ENCODE results near the gene HPS4.

The HPS4 gene

GRCh38 chr22:26474682-26475081, 8.9 kb downstream of the HPS4 start:
- H3K4me3 ChIP-seq (ENCODE audit: control insufficient read depth in 1 of 7, extremely low read depth in 1 of 7, insufficient read depth in 4 of 7, low read depth in 2 of 7, low read length in 6 of 7) = no peak overlapping the region
- no peaks in the 10 kb centered on the region for H3K27me3 ChIP-seq (replicated peaks in 2 of 5; ENCODE audit: control insufficient read depth in 4 of 5, insufficient read depth in 5 of 5, low read length in 4 of 5)
- peaks cover 12 to 36% (median 29%) of the 10 kb centered on the region in 4 experiments for H3K4me1 ChIP-seq (ENCODE audit: control extremely low read depth in 1 of 4, control insufficient read depth in 4 of 4, insufficient read depth in 4 of 4, low read length in 3 of 4)
- no peak for DNase-seq
- no peak overlapping the region for H3K27ac ChIP-seq (ENCODE audit: insufficient read depth in 1 of 2, low read depth in 1 of 2, low read length in 2 of 2, poor library complexity in 1 of 2, severe bottlenecking in 2 of 2)
- CTCF ChIA-PET = interaction anchor here (1.3 to 2.1 kb wide), 2 partner anchors 9 to 13 kb away, joined by 3 to 7 read pairs; no protein-coding TSS in a partner anchor
- POLR2A ChIA-PET = no interaction called here
- no peaks in the 10 kb centered on the region for H3K9me3 ChIP-seq (ENCODE audit: control extremely low read depth in 1 of 5, control insufficient read depth in 4 of 5, insufficient read depth in 2 of 5, low read depth in 1 of 5, low read length in 4 of 5)
- H3K36me3 ChIP-seq (ENCODE audit: control insufficient read depth in 4 of 4, insufficient read depth in 4 of 4, low read length in 3 of 4) = peaks cover 19 to 68% (median 52%) of the 10 kb centered on the region in 4 experiments

GRCh38 chr22:26471522-26471921, 12.1 kb downstream of the HPS4 start:
- DNase-seq = no peak
- Histone ChIP-seq H3K4me3 (ENCODE audit: control insufficient read depth in 1 of 7, extremely low read depth in 1 of 7, insufficient read depth in 4 of 7, low read depth in 2 of 7, low read length in 6 of 7) (no peak overlapping the region), H3K9me3 (ENCODE audit: control extremely low read depth in 1 of 5, control insufficient read depth in 4 of 5, insufficient read depth in 2 of 5, low read depth in 1 of 5, low read length in 4 of 5) (no peaks in the 10 kb centered on the region), H3K27me3 (replicated peaks in 2 of 5; ENCODE audit: control insufficient read depth in 4 of 5, insufficient read depth in 5 of 5, low read length in 4 of 5) (no peaks in the 10 kb centered on the region), H3K27ac (ENCODE audit: insufficient read depth in 1 of 2, low read depth in 1 of 2, low read length in 2 of 2, poor library complexity in 1 of 2, severe bottlenecking in 2 of 2) (no peak overlapping the region), H3K4me1 (ENCODE audit: control extremely low read depth in 1 of 4, control insufficient read depth in 4 of 4, insufficient read depth in 4 of 4, low read length in 3 of 4) (peaks cover 0 to 7% (median 3%) of the 10 kb centered on the region in 4 experiments), H3K36me3 (ENCODE audit: control insufficient read depth in 4 of 4, insufficient read depth in 4 of 4, low read length in 3 of 4) (peaks cover 26 to 86% (median 69%) of the 10 kb centered on the region in 4 experiments)
- WGBS (ENCODE audit: insufficient coverage) = 100% methylated on average over 2 of the region's 5 CpGs
- ChIA-PET CTCF (interaction anchor here (0.6 to 2.1 kb wide), 2 partner anchors 11 to 45 kb away, joined by 3 to 16 read pairs; no protein-coding TSS in a partner anchor), POLR2A (no interaction called here)

GRCh38 chr22:26470807-26471206, 12.8 kb downstream of the HPS4 start:
- CTCF ChIA-PET = interaction anchor here (1.8 to 2.1 kb wide), 2 partner anchors 10 to 74 kb away, joined by 6 to 16 read pairs; no protein-coding TSS in a partner anchor
- peaks cover 0 to 6% (median 1%) of the 10 kb centered on the region in 4 experiments for H3K4me1 ChIP-seq (ENCODE audit: control extremely low read depth in 1 of 4, control insufficient read depth in 4 of 4, insufficient read depth in 4 of 4, low read length in 3 of 4)
- H3K27ac ChIP-seq (ENCODE audit: insufficient read depth in 1 of 2, low read depth in 1 of 2, low read length in 2 of 2, poor library complexity in 1 of 2, severe bottlenecking in 2 of 2) = no peak overlapping the region
- H3K4me3 ChIP-seq (ENCODE audit: control insufficient read depth in 1 of 7, extremely low read depth in 1 of 7, insufficient read depth in 4 of 7, low read depth in 2 of 7, low read length in 6 of 7) = no peak overlapping the region
- POLR2A ChIA-PET = no interaction called here
- WGBS (ENCODE audit: insufficient coverage) = 100% methylated on average over 1 of the region's 2 CpGs
- H3K36me3 ChIP-seq (ENCODE audit: control insufficient read depth in 4 of 4, insufficient read depth in 4 of 4, low read length in 3 of 4) = peaks cover 26 to 89% (median 71%) of the 10 kb centered on the region in 4 experiments
- no peaks in the 10 kb centered on the region for H3K27me3 ChIP-seq (replicated peaks in 2 of 5; ENCODE audit: control insufficient read depth in 4 of 5, insufficient read depth in 5 of 5, low read length in 4 of 5)
- H3K9me3 ChIP-seq (ENCODE audit: control extremely low read depth in 1 of 5, control insufficient read depth in 4 of 5, insufficient read depth in 2 of 5, low read depth in 1 of 5, low read length in 4 of 5) = no peaks in the 10 kb centered on the region
- no peak for DNase-seq

GRCh38 chr22:26466196-26466595, 17.4 kb downstream of the HPS4 start:
- Histone ChIP-seq H3K4me1 (ENCODE audit: control extremely low read depth in 1 of 4, control insufficient read depth in 4 of 4, insufficient read depth in 4 of 4, low read length in 3 of 4) (no peaks in the 10 kb centered on the region), H3K27me3 (replicated peaks in 2 of 5; ENCODE audit: control insufficient read depth in 4 of 5, insufficient read depth in 5 of 5, low read length in 4 of 5) (no peaks in the 10 kb centered on the region), H3K27ac (ENCODE audit: insufficient read depth in 1 of 2, low read depth in 1 of 2, low read length in 2 of 2, poor library complexity in 1 of 2, severe bottlenecking in 2 of 2) (no peak overlapping the region), H3K36me3 (ENCODE audit: control insufficient read depth in 4 of 4, insufficient read depth in 4 of 4, low read length in 3 of 4) (peaks cover 21 to 93% (median 80%) of the 10 kb centered on the region in 4 experiments), H3K9me3 (ENCODE audit: control extremely low read depth in 1 of 5, control insufficient read depth in 4 of 5, insufficient read depth in 2 of 5, low read depth in 1 of 5, low read length in 4 of 5) (no peaks in the 10 kb centered on the region), H3K4me3 (ENCODE audit: control insufficient read depth in 1 of 7, extremely low read depth in 1 of 7, insufficient read depth in 4 of 7, low read depth in 2 of 7, low read length in 6 of 7) (no peak overlapping the region)
- 98% methylated on average over 5 of the region's 5 CpGs for WGBS (ENCODE audit: insufficient coverage)
- POLR2A ChIA-PET = no interaction called here
- no peak for DNase-seq
- CTCF ChIA-PET = interaction anchor here (0.9 to 7.3 kb wide), 7 partner anchors 8 to 101 kb away, joined by 3 to 94 read pairs (median 3); no protein-coding TSS in a partner anchor

GRCh38 chr22:26464312-26464711, 19.3 kb downstream of the HPS4 start:
- ChIA-PET CTCF (interaction anchor here (2.4 to 7.3 kb wide), 4 partner anchors 11 to 98 kb away, joined by 10 to 94 read pairs (median 64); no protein-coding TSS in a partner anchor), POLR2A (no interaction called here)
- H3K9me3 ChIP-seq (ENCODE audit: control extremely low read depth in 1 of 5, control insufficient read depth in 4 of 5, insufficient read depth in 2 of 5, low read depth in 1 of 5, low read length in 4 of 5) = no peaks in the 10 kb centered on the region
- H3K36me3 ChIP-seq (ENCODE audit: control insufficient read depth in 4 of 4, insufficient read depth in 4 of 4, low read length in 3 of 4) = peaks cover 23 to 92% (median 79%) of the 10 kb centered on the region in 4 experiments
- H3K27ac ChIP-seq (ENCODE audit: insufficient read depth in 1 of 2, low read depth in 1 of 2, low read length in 2 of 2, poor library complexity in 1 of 2, severe bottlenecking in 2 of 2) = no peak overlapping the region
- no peaks in the 10 kb centered on the region for H3K4me1 ChIP-seq (ENCODE audit: control extremely low read depth in 1 of 4, control insufficient read depth in 4 of 4, insufficient read depth in 4 of 4, low read length in 3 of 4)
- H3K27me3 ChIP-seq (replicated peaks in 2 of 5; ENCODE audit: control insufficient read depth in 4 of 5, insufficient read depth in 5 of 5, low read length in 4 of 5) = no peaks in the 10 kb centered on the region
- no peak overlapping the region for H3K4me3 ChIP-seq (ENCODE audit: control insufficient read depth in 1 of 7, extremely low read depth in 1 of 7, insufficient read depth in 4 of 7, low read depth in 2 of 7, low read length in 6 of 7)
- 100% methylated on average over 7 of the region's 7 CpGs for WGBS (ENCODE audit: insufficient coverage)
- no peak for DNase-seq

GRCh38 chr22:26463688-26464087, 19.9 kb downstream of the HPS4 start:
- Histone ChIP-seq H3K4me1 (ENCODE audit: control extremely low read depth in 1 of 4, control insufficient read depth in 4 of 4, insufficient read depth in 4 of 4, low read length in 3 of 4) (no peaks in the 10 kb centered on the region), H3K27me3 (replicated peaks in 2 of 5; ENCODE audit: control insufficient read depth in 4 of 5, insufficient read depth in 5 of 5, low read length in 4 of 5) (no peaks in the 10 kb centered on the region), H3K9me3 (ENCODE audit: control extremely low read depth in 1 of 5, control insufficient read depth in 4 of 5, insufficient read depth in 2 of 5, low read depth in 1 of 5, low read length in 4 of 5) (no peaks in the 10 kb centered on the region), H3K27ac (ENCODE audit: insufficient read depth in 1 of 2, low read depth in 1 of 2, low read length in 2 of 2, poor library complexity in 1 of 2, severe bottlenecking in 2 of 2) (no peak overlapping the region), H3K36me3 (ENCODE audit: control insufficient read depth in 4 of 4, insufficient read depth in 4 of 4, low read length in 3 of 4) (peaks cover 21 to 91% (median 80%) of the 10 kb centered on the region in 4 experiments), H3K4me3 (ENCODE audit: control insufficient read depth in 1 of 7, extremely low read depth in 1 of 7, insufficient read depth in 4 of 7, low read depth in 2 of 7, low read length in 6 of 7) (no peak overlapping the region)
- ChIA-PET POLR2A (no interaction called here), CTCF (interaction anchor here (1.3 to 7.3 kb wide), 7 partner anchors 10 to 98 kb away, joined by 3 to 94 read pairs (median 27); no protein-coding TSS in a partner anchor)
- 94% methylated on average over 9 of the region's 9 CpGs for WGBS (ENCODE audit: insufficient coverage)
- no peak for DNase-seq

GRCh38 chr22:26463101-26463661, 20.4 kb downstream of the HPS4 start:
- no peaks in the 10 kb centered on the region for H3K9me3 ChIP-seq (ENCODE audit: control extremely low read depth in 1 of 5, control insufficient read depth in 4 of 5, insufficient read depth in 2 of 5, low read depth in 1 of 5, low read length in 4 of 5)
- no peak for DNase-seq
- no peaks in the 10 kb centered on the region for H3K27me3 ChIP-seq (replicated peaks in 2 of 5; ENCODE audit: control insufficient read depth in 4 of 5, insufficient read depth in 5 of 5, low read length in 4 of 5)
- H3K27ac ChIP-seq (ENCODE audit: insufficient read depth in 1 of 2, low read depth in 1 of 2, low read length in 2 of 2, poor library complexity in 1 of 2, severe bottlenecking in 2 of 2) = no peak overlapping the region
- WGBS (ENCODE audit: insufficient coverage) = 97% methylated on average over 10 of the region's 10 CpGs
- H3K36me3 ChIP-seq (ENCODE audit: control insufficient read depth in 4 of 4, insufficient read depth in 4 of 4, low read length in 3 of 4) = peaks cover 17 to 90% (median 79%) of the 10 kb centered on the region in 4 experiments
- H3K4me3 ChIP-seq (ENCODE audit: control insufficient read depth in 1 of 7, extremely low read depth in 1 of 7, insufficient read depth in 4 of 7, low read depth in 2 of 7, low read length in 6 of 7) = no peak overlapping the region
- no peaks in the 10 kb centered on the region for H3K4me1 ChIP-seq (ENCODE audit: control extremely low read depth in 1 of 4, control insufficient read depth in 4 of 4, insufficient read depth in 4 of 4, low read length in 3 of 4)
- ChIA-PET CTCF (interaction anchor here (1.2 to 7.3 kb wide), 11 partner anchors 9 to 97 kb away, joined by 3 to 94 read pairs (median 7); no protein-coding TSS in a partner anchor), POLR2A (no interaction called here)

All from common myeloid progenitor, CD34-positive (primary cell).